Neutrophil (primary cell): Measurements from ENCODE around the gene LTBP1.

Experiments
- H3K27ac ChIP-seq: fragments of 200-600 bp; sonication (generic); 2 replicates; pipeline ENCODE4 v1.5.1; 2016; ENCODE audit warnings: mild to moderate bottlenecking, moderate library complexity
- H3K27me3 ChIP-seq: fragments of 200-600 bp; sonication (generic); 2 replicates; pipeline ENCODE4 v1.6.0; 2016; ENCODE audit warnings: mild to moderate bottlenecking
- H3K36me3 ChIP-seq: fragments of 200-600 bp; sonication (generic); 2 replicates; pipeline ENCODE4 v1.5.1; 2017
- H3K4me1 ChIP-seq, 2 experiments: fragments of 200-600 bp in 1 of 2; sonication (generic) in 1 of 2; 1 replicate in 1 of 2; 2 replicates in 1 of 2; pipeline versions ENCODE4 v1.5.1 to v1.6.1; 2013 to 2016; ENCODE audit warnings: low read depth in 1 of 2, low read length in 1 of 2, mild to moderate bottlenecking in 1 of 2, moderate library complexity in 1 of 2; ENCODE audit not compliant: control insufficient read depth in 1 of 2, insufficient read depth in 1 of 2
- H3K4me3 ChIP-seq, 2 experiments: fragments of 200-600 bp in 1 of 2; sonication (generic) in 1 of 2; 1 replicate in 1 of 2; 2 replicates in 1 of 2; pipeline ENCODE4 v1.5.1; 2013 to 2016; ENCODE audit warnings: low read depth in 1 of 2, low read length in 1 of 2, mild to moderate bottlenecking in 1 of 2, moderate library complexity in 1 of 2
- H3K9me3 ChIP-seq: fragments of 200-600 bp; sonication (generic); 2 replicates; pipeline ENCODE4 v1.5.1; 2016
- CTCF ChIP-seq: fragments of 200-600 bp; sonication (generic); IDR thresholded peaks from 2 replicates; pipeline ENCODE4 v1.5.1; 2016; ENCODE audit warnings: antibody characterized with exemption

LTBP1 gene

GRCh38 chr2:33215299-33215698, 268.5 kb downstream of the LTBP1 start:
- peaks cover 0 to 8% of the 10 kb centered on the region in 2 experiments for H3K4me1 ChIP-seq
- H3K36me3 ChIP-seq, result no peaks in the 10 kb centered on the region
- H3K4me3 ChIP-seq, result no peak overlapping the region
- H3K9me3 ChIP-seq, result no peaks in the 10 kb centered on the region
- no peaks in the 10 kb centered on the region for H3K27me3 ChIP-seq
- no peak for TF ChIP-seq CTCF
- H3K27ac ChIP-seq, result no peak overlapping the region

GRCh38 chr2:33215983-33216382, 269.2 kb downstream of the LTBP1 start:
- Histone ChIP-seq H3K4me1 (peaks cover 0 to 3% of the 10 kb centered on the region in 2 experiments), H3K27me3 (no peaks in the 10 kb centered on the region), H3K4me3 (no peak overlapping the region), H3K27ac (no peak overlapping the region), H3K36me3 (no peaks in the 10 kb centered on the region), H3K9me3 (no peaks in the 10 kb centered on the region)
- TF ChIP-seq CTCF, result no peak

GRCh38 chr2:33216508-33217182, 269.9 kb downstream of the LTBP1 start:
- no peak overlapping the region for H3K4me3 ChIP-seq
- H3K27ac ChIP-seq, result no peak overlapping the region
- H3K27me3 ChIP-seq, result no peaks in the 10 kb centered on the region
- TF ChIP-seq CTCF, result no peak
- H3K4me1 ChIP-seq, result no peaks in the 10 kb centered on the region
- H3K36me3 ChIP-seq, result no peaks in the 10 kb centered on the region
- no peaks in the 10 kb centered on the region for H3K9me3 ChIP-seq

GRCh38 chr2:33217406-33217805, 270.7 kb downstream of the LTBP1 start:
- no peak for TF ChIP-seq CTCF
- no peak overlapping the region for H3K27ac ChIP-seq
- no peaks in the 10 kb centered on the region for H3K9me3 ChIP-seq
- no peaks in the 10 kb centered on the region for H3K27me3 ChIP-seq
- no peaks in the 10 kb centered on the region for H3K36me3 ChIP-seq
- H3K4me3 ChIP-seq, result no peak overlapping the region
- H3K4me1 ChIP-seq, result no peaks in the 10 kb centered on the region

GRCh38 chr2:33219114-33219513, 272.4 kb downstream of the LTBP1 start:
- no peak overlapping the region for H3K4me3 ChIP-seq
- no peak for TF ChIP-seq CTCF
- H3K4me1 ChIP-seq, result no peaks in the 10 kb centered on the region
- no peaks in the 10 kb centered on the region for H3K27me3 ChIP-seq
- H3K9me3 ChIP-seq, result no peaks in the 10 kb centered on the region
- no peak overlapping the region for H3K27ac ChIP-seq
- no peaks in the 10 kb centered on the region for H3K36me3 ChIP-seq
